Endothelial cell of umbilical vein (primary cell): ENCODE results near the gene ASMTL. TPM values are rescaled to one million over a fixed set of nuclear protein-coding genes. Genes with fewer than 3 reads are reported as not detected.

ENCODE experiments used
- BruUV-seq: library from RNA; stranded (reverse); fragments of 400-500 nt; replicated peaks from 2 replicates; lab custom pipeline; 2021; lab: Mats Ljungman, UMichigan
- CTCF ChIA-PET: fragments of 300-600, 350-600 bp; sonication (Branson Sonifier 250); formaldehyde crosslinking; loops from one replicate; lab custom pipeline; 2021; ENCODE audit warnings: antibody characterized with exemption, inconsistent platforms; lab: Charles Lee
- POLR2A ChIA-PET: fragments of 300-600, 350-600 bp; sonication (Branson Sonifier 250); formaldehyde crosslinking; loops from one replicate; lab custom pipeline; 2021; ENCODE audit warnings: antibody characterized with exemption, inconsistent platforms; lab: Charles Lee
- DNase-seq: peaks from one replicate; pipeline ENCODE4 v3.0.0-alpha.2; 2011; ENCODE audit warnings: low read depth, low spot score
- FAIRE-seq: peaks from 2 replicates; lab custom pipeline; 2011; peaks lifted over from hg19 to GRCh38; lab: Jason Lieb, UNC
- H2AFZ ChIP-seq: 2 replicates; pipeline ENCODE4 v1.6.0; 2012; ENCODE audit warnings: low read depth, low read length, control low read depth, inconsistent platforms
- H3K27ac ChIP-seq: 2 replicates; pipeline ENCODE4 v1.5.1; 2011; ENCODE audit warnings: low read depth, mild to moderate bottlenecking, control low read depth, low read length, moderate library complexity; ENCODE audit not compliant: insufficient read depth
- H3K27me3 ChIP-seq, 2 experiments: 2 replicates each; pipeline versions ENCODE4 v1.6.0 to v1.6.1; 2011; ENCODE audit warnings: low read length in 2 of 2, mixed read lengths in 1 of 2; ENCODE audit not compliant: control insufficient read depth in 2 of 2, insufficient read depth in 2 of 2
- H3K36me3 ChIP-seq, 2 experiments: 2 replicates in 1 of 2; 3 replicates in 1 of 2; pipeline ENCODE4 v1.5.1; 2011; ENCODE audit warnings: low read length in 2 of 2, mild to moderate bottlenecking in 1 of 2, moderate library complexity in 1 of 2; ENCODE audit not compliant: control insufficient read depth in 2 of 2, insufficient read depth in 2 of 2; ENCODE audit errors: extremely low read depth in 1 of 2
- H3K4me1 ChIP-seq: 3 replicates; pipeline ENCODE4 v1.5.1; 2011; ENCODE audit warnings: mild to moderate bottlenecking, low read length; ENCODE audit not compliant: control insufficient read depth, insufficient read depth; ENCODE audit errors: extremely low read depth
- H3K4me2 ChIP-seq: 2 replicates; pipeline ENCODE4 v1.6.1; 2011; ENCODE audit warnings: low read length, control low read depth, mixed read lengths; ENCODE audit not compliant: insufficient read depth
- H3K4me3 ChIP-seq, 3 experiments: fragments of 200-600 bp in 1 of 3; sonication (generic), shearing (Covaris generic) in 1 of 3; replicated peaks in 1 of 3; 2 replicates each; pipeline ENCODE4 v1.5.1; 2011 to 2016; ENCODE audit warnings: control low read depth in 3 of 3, low read length in 3 of 3, mild to moderate bottlenecking in 2 of 3, inconsistent platforms in 1 of 3, low read depth in 1 of 3, moderate library complexity in 1 of 3; ENCODE audit not compliant: insufficient read depth in 1 of 3
- H3K79me2 ChIP-seq: 2 replicates; pipeline ENCODE4 v1.6.0; 2012; ENCODE audit warnings: low read length, inconsistent platforms; ENCODE audit not compliant: control insufficient read depth, insufficient read depth
- H3K9ac ChIP-seq: replicated peaks from 2 replicates; pipeline ENCODE3; 2011; ENCODE audit warnings: low read length, control low read depth; ENCODE audit not compliant: insufficient read depth; ENCODE audit errors: extremely low read depth
- H3K9me1 ChIP-seq: replicated peaks from 3 replicates; pipeline ENCODE4 v1.6.0; 2011; ENCODE audit warnings: mild to moderate bottlenecking, low read length; ENCODE audit not compliant: control insufficient read depth, insufficient read depth; ENCODE audit errors: extremely low read depth
- H3K9me3 ChIP-seq: replicated peaks from 2 replicates; pipeline ENCODE4 v1.5.1; 2012; ENCODE audit warnings: low read length, inconsistent platforms; ENCODE audit not compliant: control insufficient read depth, insufficient read depth
- H4K20me1 ChIP-seq: replicated peaks from 2 replicates; pipeline ENCODE3; 2011; ENCODE audit warnings: mild to moderate bottlenecking, low read length; ENCODE audit not compliant: control insufficient read depth, insufficient read depth; ENCODE audit errors: extremely low read depth
- EZH2 ChIP-seq: IDR thresholded peaks from 2 replicates; pipeline ENCODE4 v1.6.1; 2012; ENCODE audit warnings: borderline replicate concordance, low read depth, mild to moderate bottlenecking, moderate library complexity, low read length, inconsistent platforms; ENCODE audit not compliant: severe bottlenecking
- FOS ChIP-seq: IDR thresholded peaks from 2 replicates; pipeline ENCODE4 v1.6.1; 2011; ENCODE audit warnings: mild to moderate bottlenecking, low read length, moderate library complexity, borderline replicate concordance; ENCODE audit not compliant: insufficient read depth
- GATA2 ChIP-seq: IDR thresholded peaks from 2 replicates; pipeline ENCODE4 v1.7.0; 2011; ENCODE audit warnings: low read depth, mild to moderate bottlenecking, moderate library complexity, mixed read lengths, low read length; ENCODE audit not compliant: insufficient read length, insufficient read depth
- JUN ChIP-seq: IDR thresholded peaks from 2 replicates; pipeline ENCODE4 v1.6.1; 2011; ENCODE audit warnings: borderline replicate concordance, low read depth; ENCODE audit not compliant: insufficient read length, insufficient read depth
- MAX ChIP-seq: IDR thresholded peaks from 2 replicates; pipeline ENCODE4 v1.6.1; 2011; ENCODE audit not compliant: insufficient read depth, insufficient read length
- MYC ChIP-seq: IDR thresholded peaks from one replicate; pipeline ENCODE4 v1.6.1; 2011; ENCODE audit warnings: mild to moderate bottlenecking, low read depth, low read length
- POLR2A ChIP-seq: IDR thresholded peaks from 2 replicates; pipeline ENCODE4 v1.6.1; 2012; ENCODE audit warnings: low read depth, mild to moderate bottlenecking, control low read depth, low read length
- POLR2AphosphoS5 ChIP-seq: IDR thresholded peaks from 2 replicates; pipeline ENCODE4 v1.6.1; 2012; ENCODE audit warnings: low read depth, mild to moderate bottlenecking, control low read depth, low read length, moderate library complexity; ENCODE audit not compliant: insufficient read depth
- dilution Hi-C: fragments of 300-500 bp; cut with MboI; formaldehyde crosslinking; loops from one replicate; pipeline ENCODE4 v1.15.0; 2019; ENCODE audit warnings: low sequenced_read_pairs; ENCODE audit not compliant: extremely low pct_ligation_motif_present
- intact Hi-C: fragments of 100-400 bp; cut with micrococcal nuclease; formaldehyde crosslinking; loops from one replicate; pipeline ENCODE4 v1.10.0; 2022
- polyA plus RNA-seq, 4 experiments: library from polyadenylated mRNA; depleted of rRNA in 3 of 4; stranded (reverse) in 3 of 4; unstranded in 1 of 4; fragments of >200 nt; gene quantifications; 2 replicates each; pipeline versions ENCODE4 v1.2.1 to v1.2.3, GENCODE V29; 2011 to 2012; ENCODE audit warnings: missing spikeins in 1 of 4
- total RNA-seq: library from RNA; stranded (reverse); gene quantifications from 2 replicates; pipeline ENCODE4 v1.2.3, GENCODE V29; 2021
- TF ChIP-seq, protein P1 (sequence below), 2 donors: IDR thresholded peaks; 1 replicate in 1 of 2; 2 replicates in 1 of 2; pipeline ENCODE4 v1.5.1; 2011; ENCODE audit warnings: low read length in 2 of 2, mild to moderate bottlenecking in 2 of 2, moderate library complexity in 2 of 2, control low read depth in 1 of 2, inconsistent platforms in 1 of 2, low read depth in 1 of 2; ENCODE audit not compliant: insufficient read depth in 1 of 2; ENCODE audit errors: extremely low read depth in 1 of 2

The ASMTL gene
- total and polyA plus RNA-seq, 2 donors (not counting 3 experiments of a cell fraction or from before 2014, with no cell fraction given) = 27.1 to 29.9 TPM

DNA sequence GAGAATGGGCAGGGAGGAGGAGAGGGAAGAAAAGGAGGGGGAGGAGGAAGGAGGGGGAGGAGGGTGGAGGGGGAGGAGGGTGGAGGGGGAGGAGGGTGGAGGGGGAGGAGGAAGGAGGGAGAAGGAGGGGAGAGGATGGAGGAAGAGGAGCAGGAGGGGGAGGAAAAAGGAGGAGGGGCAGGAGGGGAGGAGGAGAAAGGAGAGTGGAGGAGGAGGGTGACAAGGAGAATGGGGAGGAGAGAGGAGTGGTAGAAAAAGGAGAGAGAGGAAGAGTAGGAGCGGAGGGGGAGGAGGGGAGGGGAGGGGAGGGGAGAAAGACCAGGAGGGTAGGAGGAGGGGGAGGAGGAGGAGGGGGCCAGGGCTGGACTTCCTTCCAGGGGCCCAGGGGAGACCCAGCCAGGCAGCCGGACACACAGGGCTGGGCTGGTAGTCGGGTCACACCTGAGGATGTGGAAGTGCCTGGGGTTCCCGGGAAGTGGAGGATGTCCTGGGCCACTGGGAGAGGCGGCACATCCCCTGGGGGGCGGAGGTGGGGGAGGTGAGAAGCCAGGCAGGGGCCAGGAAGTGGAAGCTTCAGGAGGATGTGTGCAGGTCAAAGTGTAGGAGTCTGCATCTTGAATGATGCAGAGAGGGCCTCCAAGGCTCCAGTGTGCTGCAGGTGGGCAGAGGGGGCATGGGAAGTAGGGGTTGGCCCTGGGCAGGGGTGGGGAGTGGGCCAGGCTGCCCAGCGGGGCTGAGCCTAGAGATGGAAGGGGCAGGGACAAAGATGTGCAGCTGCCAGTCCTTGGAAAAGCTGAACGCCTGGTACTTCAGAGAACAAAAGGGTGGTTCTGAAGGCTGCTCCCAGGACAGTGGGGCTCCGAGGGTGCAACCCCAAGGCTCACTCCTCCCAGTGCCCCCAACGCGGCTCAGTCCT, 97.3 kb downstream of the ASMTL start:
- Histone ChIP-seq H3K9me1 (no peaks in the 10 kb centered on the region), H3K79me2 (no peaks in the 10 kb centered on the region), H3K4me2 (no peak overlapping the region), H3K4me1 (no peaks in the 10 kb centered on the region), H3K27me3 (no peaks in the 10 kb centered on the region), H3K27ac (no peak overlapping the region), H3K9me3 (no peaks in the 10 kb centered on the region), H3K9ac (no peak overlapping the region), H4K20me1 (no peaks in the 10 kb centered on the region), H2AFZ (no peak overlapping the region), H3K4me3 (no peak overlapping the region), H3K36me3 (peaks cover 0 to 2% of the 10 kb centered on the region in 2 experiments)
- BruUV-seq = no TSS peak
- DNase-seq (no peak), FAIRE-seq (no peak)
- TF ChIP-seq MAX (no peak), POLR2AphosphoS5 (no peak), EZH2 (no peak), MYC (no peak), JUN (no peak), GATA2 (no peak), FOS (no peak), POLR2A (no peak)
- TF ChIP-seq, protein P1, sequence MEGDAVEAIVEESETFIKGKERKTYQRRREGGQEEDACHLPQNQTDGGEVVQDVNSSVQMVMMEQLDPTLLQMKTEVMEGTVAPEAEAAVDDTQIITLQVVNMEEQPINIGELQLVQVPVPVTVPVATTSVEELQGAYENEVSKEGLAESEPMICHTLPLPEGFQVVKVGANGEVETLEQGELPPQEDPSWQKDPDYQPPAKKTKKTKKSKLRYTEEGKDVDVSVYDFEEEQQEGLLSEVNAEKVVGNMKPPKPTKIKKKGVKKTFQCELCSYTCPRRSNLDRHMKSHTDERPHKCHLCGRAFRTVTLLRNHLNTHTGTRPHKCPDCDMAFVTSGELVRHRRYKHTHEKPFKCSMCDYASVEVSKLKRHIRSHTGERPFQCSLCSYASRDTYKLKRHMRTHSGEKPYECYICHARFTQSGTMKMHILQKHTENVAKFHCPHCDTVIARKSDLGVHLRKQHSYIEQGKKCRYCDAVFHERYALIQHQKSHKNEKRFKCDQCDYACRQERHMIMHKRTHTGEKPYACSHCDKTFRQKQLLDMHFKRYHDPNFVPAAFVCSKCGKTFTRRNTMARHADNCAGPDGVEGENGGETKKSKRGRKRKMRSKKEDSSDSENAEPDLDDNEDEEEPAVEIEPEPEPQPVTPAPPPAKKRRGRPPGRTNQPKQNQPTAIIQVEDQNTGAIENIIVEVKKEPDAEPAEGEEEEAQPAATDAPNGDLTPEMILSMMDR (IDR thresholded peaks at IDR 0.05; ENCODE audit: extremely low read depth in 1 of 2, insufficient read depth in 1 of 2, low read depth in 1 of 2, low read length in 2 of 2) = no peak
- POLR2A ChIA-PET = no interaction called here
- CTCF ChIA-PET = no interaction called here
- intact Hi-C loops = loop anchor here (2.0 to 5.0 kb wide), 2 partner anchors 33 to 37 kb away; partner anchors contain the start of gene SLC25A6
- dilution Hi-C loops = no loop called here
